Stimulated activated CD4-positive, alpha-beta T cell treated with anti-CD3 and anti-CD28 coated beads, Interleukin-12 subunit alpha, Interleukin-12 subunit beta, amount 100 ng/mL, for 4 hours (primary cell): ENCODE data around the gene RBFOX1.

Experiments
- DNase-seq: peaks from one replicate; pipeline ENCODE4 v3.0.0-alpha.2; 2020

Gene RBFOX1

DNA sequence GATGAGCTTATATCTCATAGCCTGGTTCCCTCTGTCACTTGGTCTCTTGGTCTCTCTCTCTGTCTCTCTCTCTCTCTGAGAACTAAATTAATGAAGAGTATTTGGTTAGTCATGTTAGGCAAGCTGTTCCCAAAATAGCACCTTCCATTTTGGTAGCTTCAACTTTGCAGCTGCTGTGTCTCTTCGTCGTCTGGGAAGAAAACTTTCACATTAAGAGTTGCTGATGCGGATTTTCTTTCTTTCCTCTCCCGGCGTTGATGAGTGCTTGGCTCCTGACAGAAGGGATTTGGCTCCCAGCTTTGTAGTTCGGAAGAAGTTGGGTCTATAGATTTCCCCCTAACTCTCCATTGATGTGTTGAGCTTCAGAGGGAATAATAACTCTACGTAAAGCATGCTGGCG lies at the start of gene RBFOX1:
TSS of gene RBFOX1 (plus strand) at position 235 of the 400 bp plus-strand sequence.
- no peak for DNase-seq

DNA sequence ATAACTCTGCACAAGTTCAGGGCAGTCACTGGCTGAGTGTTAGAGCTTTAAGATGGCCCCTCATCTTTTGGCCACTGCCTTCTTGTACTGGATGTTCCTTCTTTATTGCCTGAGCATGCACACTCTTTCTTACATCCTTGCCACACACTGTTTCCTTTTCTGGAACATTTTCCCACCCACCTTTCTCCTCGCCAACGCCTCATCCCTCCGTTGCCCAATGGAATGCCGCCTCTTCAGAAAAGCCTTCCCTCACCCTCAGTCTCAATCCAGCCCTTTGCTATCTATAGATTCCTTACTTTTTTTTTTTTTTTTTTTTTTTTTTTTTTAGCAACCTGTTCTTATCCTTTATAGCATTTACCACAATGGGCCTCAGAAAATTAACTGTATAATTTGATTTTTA lies 47.9 kb upstream of the RBFOX1 start:
- DNase-seq = no peak

DNA sequence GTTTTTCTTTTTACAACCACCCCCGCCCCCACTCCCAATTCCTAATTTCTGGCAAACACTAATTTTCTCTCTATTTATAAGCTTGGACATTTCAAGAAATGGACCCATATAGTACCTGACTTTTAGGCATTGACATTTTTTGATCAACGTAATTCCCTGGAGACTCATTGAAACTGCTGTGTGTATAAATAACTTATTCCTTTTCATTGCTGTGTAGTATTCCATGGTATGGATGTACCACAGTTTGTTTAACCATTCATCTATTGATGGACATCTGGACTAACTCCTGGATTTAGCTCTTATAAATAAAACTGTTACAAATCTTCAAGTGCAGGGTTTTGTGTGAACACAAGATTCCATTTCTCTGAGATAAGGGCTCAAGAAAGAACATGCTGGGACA lies 47.1 kb upstream of the RBFOX1 start:
- no peak for DNase-seq

DNA sequence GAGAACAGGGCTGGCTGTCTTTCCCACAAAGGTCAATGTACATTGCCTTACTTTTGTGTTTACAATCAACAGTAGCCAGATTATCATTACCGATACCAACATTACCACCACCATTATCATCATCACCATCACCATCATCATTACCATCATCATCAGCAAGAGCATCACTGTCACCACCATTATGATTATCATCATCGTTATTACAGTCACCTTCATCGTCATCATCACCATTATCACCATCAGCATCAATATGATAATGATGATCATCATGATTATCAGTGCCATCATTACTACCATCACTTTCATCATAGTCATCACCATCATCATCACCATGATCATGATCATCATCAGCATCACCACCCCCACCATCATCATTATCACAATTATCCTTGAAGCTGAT lies 43.3 kb upstream of the RBFOX1 start:
- no peak for DNase-seq

DNA sequence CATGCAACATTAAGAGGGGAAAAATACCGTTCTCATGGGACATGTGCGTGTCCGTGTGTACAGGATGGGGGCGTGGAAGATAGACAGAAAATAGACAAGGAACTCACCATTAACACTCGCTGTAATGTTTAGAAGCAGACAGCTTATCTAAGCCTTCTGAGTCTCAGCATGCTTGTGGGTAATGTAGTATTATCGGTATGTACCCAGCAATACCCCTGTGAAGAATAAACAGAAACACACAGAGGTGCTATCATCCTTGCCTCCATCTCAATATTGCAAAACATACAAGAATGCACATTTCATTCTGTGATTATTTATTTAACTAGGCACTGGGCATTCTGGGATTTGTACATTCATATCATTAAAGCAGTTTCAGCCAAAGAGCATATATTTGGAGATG lies 42.0 kb upstream of the RBFOX1 start:
- DNase-seq = no peak

DNA sequence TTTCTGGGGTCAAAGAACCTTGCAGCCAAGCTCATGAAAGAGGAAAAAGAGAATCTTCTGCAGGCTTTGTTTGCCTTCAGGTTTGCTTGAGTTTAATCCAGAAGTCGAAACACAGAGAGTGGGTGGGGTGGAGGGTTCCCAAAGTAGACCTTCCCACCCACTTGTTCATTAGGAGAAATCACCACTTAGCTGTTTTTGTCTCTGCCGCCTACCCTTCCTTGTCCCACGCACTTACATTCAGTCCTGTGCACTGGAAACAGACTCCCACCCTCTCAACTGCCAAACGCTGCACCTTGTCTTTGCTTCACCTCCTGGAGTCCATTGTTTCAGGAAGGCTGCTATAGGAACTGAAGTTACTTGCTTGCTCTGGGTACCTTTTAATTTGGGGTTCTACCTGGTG lies 38.6 kb upstream of the RBFOX1 start:
- DNase-seq = no peak

DNA sequence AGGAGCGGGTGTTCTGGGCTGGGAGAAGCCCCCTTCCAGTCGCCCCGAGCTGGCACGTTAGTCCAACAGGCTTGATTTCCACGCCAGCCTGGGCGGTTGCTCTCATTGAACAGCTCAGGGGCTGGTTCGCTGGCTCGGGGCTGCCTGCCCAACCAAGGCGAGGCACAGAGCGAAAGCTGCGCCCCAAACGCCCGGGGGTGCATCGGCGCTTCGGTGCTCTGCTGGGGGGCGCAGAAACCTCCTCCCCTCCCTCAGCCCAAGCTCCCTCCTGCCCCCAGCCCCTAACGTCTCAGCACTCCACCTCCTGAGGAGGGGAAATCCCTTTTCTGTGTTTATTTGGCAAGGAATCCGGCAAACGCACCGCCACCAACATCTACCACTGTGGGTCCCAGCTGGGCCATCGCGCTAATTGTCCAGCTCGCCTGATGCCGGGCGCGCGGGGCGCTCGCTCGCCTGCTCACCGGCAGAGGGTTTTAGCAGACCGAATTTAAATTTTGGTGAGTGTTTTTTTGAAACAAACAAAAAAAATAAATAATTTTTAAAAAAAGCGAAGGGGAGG lies 29.5 kb upstream of the RBFOX1 start:
- DNase-seq = no peak

DNA sequence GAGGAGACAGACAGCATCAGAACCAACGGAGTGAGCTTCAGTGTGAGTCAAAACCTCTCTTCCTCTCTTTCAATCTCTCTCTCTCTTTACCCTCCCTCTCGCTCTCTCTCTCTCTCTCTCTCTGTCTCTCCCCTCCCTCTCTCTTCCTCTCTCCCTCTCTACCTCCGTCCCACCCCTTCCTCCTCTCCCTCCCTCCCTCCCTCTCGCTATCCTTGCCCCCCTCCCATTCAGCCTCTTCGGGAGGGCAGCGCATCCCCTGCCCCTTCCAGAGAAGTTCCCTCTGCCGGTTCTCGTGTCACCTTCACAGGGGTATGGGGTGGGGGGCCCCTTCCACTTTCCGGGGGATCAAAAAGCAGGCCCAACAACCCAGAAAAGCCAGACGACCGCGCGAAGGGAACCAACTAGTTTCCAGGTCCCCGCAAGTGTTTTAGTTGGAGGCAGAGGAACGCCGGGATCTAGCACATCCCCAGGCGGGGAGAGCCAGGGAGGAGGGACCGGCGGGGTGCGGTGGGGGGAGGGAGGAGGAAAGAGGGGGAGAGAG lies 28.9 kb upstream of the RBFOX1 start:
- no peak for DNase-seq

DNA sequence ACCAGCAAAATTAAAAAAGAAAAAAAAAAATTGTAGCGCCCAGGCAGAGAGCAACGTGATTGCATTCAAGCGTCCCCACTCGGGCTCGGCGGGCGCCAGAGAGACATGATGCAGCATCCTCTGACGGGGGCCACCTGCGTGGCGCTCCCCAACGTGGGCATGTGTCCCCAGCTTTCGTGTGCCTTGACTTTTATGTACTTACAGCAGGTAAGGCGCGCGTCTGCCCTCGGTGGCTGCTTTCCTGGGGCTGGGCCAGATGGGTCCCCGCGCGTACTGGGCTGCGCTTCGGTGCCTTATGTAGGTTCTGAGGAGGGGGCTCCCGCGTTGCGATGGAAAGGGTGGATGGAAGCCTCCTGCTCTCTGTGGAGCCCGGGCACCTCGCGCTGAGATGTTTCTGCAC lies 28.4 kb upstream of the RBFOX1 start:
- DNase-seq = no peak

DNA sequence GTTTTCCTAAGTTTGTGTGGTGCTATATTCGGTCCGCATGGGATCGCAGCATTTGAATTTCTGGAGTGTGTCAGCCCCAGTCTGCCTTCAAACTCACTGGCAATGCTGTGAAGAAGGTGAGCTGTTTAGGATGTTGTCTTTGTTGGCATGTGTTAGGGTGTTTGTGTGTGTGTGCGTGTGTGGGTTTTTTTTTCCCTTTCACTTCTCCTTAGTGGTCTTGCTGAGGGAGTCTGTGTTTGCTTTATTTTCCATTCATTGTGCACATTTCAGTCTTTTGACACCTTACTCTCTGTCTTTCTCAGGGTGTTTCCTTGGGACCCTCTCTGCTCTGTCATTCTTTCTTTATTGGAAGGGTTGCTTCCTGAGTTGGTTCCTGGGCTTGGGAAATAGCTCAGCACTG lies 27.7 kb upstream of the RBFOX1 start:
- DNase-seq = no peak

DNA sequence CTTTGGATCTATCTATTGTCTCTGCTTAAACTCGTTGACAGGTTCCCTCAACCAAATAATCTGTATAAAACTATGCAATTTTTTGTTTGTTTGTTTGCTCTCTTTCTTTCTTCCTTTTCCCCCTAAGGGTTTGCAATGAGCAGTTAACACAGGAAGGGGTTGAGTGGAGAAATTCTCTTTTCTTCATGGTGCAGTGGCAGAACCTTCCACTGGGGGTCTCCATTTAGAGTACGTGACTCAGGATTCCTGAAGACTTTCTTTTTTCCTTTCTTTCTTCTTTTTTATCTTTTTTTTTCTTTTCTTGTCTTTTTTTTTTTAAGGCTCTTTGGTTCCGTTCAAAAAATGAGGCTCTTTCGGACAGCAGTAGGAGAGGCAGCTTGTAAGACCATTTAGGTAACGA lies 19.5 kb upstream of the RBFOX1 start:
- no peak for DNase-seq

DNA sequence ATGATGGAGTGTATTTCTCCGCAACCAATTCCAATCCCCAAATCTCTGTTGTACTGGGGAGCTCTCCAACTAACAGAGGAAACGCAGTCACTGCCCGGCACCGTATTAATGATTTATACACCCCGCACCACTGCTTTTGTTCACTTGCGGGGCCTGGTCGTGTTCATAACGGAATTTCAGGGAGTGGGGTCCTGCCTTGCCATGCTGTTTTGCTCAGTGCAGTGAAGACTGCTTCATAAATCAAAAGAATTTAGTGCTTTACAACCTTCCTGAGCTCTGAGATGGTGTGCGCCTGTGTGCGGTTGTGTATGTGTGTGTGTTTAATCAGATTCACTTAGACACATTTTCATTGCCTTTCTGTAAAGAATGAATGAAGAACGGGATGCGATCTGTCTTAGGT lies 18.5 kb upstream of the RBFOX1 start:
- no peak for DNase-seq

DNA sequence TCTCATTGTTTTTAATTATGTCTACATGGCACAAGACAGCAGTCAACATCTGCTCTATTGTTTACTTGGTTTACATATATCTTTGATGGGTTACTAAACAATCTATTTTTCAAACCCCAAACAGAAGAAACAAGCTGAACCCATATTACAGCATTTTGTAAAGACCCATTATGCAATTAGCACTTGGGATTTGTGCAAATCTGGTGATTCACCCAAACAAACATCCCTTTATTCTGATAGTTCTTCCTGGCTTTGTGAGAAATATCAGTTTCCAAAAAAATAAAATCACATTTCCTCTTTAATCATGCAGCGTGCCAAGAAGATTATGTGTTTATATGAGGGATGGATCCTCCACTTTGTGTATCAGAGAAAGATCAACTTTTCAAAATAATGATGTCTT lies 16.8 kb upstream of the RBFOX1 start:
- no peak for DNase-seq

DNA sequence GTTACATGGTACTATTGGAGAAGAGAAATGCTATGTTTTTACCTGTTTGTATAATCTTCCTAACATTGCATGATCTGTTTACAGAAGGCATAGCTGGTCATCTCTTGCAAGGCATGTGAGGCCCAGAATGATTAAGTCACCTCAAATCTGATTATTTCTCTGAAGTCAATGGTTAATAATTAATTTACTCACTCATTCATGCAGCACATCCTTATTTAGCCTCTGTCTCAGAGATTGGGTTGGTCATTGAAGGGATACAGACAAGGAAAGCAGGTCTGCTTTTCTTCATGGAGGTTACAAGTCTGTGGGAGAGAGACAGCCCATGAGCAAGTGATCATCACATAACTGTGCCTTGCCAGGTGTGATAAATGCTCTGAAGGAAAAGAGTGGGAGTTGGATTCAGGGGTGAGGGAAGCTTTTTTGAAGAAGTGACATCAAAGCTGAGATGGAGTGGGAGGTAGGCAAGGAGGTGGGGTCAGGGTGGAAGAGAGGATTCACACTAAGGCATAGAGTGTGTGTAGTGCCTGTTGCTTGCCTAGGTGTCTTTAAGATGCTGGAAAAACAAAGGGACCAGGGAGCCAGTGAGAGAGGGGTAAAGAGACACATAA lies 16.3 kb upstream of the RBFOX1 start:
- no peak for DNase-seq

DNA sequence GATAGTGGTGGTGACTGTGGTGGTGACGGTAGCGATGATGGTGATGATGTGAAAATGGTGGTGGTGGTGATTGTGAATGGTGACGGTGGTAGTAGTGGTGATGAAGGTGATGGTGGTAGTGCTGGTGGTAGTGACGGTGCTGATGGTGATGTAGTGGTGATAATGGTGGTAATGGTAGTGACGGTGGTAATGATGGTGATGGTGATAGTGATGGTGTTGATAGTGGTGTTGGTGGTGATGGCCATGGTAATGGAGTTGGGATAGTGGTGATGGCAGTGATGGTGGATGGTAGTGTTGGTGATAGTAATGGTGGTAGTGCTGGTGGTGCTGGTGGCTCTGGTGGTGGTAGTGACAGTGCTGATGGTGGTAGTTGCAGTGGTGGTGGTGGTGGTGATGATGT lies 14.7 kb upstream of the RBFOX1 start:
- no peak for DNase-seq

DNA sequence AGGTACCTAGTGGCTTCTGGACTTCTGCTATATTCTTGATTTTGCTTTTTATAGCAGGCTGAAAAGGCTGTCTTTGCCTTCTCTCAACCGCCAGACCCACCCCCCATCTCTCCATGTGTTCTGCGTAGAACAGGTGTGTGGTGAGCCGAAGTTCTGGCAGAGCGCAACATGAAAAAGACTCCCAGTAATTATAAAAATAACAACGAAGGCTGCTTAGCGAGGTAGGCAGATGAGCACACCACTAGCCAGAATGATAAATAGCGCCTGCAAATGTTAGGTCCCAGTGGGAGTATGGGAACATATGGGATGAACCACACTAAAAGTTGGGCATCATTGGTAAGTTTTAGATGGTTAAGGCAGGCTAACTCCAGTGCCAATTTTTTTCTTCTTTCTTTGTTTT lies 14.0 kb upstream of the RBFOX1 start:
- DNase-seq = no peak

DNA sequence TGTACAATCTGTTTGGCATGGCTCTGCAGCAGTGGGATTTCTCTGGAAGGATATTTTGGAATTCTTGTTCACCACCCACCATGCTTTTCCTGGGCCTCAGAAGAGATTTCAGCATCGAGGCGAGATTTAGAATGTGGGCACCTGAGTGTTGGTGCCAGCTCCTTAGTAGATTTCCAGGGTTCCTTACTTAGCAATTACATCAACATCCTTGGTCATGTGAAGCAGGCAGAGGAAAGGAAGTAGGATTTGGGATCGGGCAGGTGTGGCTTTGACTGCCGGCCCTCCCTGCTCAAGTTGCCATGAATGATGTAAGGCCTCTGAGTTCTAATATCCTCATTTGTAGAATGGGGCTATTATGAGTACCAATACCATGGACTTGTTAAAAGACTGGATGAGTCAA lies 13.1 kb upstream of the RBFOX1 start:
- no peak for DNase-seq

DNA sequence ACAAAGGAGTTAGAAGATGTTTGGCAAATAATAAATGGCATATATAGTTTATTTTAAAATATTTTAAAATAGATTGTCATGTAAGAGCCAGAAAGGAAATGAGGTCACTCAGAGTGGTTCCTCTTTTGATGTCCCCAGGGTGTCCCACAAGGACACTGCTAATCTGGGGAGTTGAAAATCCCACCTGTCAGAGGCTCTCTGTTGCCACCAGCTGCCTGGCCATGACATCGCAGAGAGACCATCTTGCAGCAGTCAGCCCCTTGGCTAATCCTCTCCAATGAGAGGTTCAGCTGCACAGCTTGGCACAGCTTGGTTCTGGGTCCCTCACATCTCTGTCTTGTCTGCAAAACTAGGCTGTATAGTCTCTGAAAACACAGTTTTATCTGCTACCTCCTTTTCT lies 11.0 kb upstream of the RBFOX1 start:
- no peak for DNase-seq

DNA sequence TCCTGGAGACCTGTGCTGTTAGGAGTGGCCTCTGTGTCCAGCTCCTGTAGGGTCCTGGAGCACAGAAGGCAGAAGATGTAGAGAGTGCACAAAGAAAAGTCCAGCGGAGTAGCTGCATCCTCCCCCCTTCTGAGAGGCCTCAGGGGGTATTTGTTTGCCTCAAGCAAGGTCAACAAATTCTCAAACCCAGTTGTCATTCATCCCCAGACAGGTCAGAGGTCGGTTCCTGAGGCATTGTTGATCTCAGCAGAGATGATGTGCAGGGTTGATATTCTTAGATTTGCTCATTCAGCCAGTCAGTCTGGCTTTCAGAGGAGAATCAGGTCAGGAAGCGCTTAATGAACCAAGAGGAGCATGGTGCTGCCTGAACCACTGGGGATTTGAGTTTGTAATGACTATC lies 8.3 kb upstream of the RBFOX1 start:
- no peak for DNase-seq

DNA sequence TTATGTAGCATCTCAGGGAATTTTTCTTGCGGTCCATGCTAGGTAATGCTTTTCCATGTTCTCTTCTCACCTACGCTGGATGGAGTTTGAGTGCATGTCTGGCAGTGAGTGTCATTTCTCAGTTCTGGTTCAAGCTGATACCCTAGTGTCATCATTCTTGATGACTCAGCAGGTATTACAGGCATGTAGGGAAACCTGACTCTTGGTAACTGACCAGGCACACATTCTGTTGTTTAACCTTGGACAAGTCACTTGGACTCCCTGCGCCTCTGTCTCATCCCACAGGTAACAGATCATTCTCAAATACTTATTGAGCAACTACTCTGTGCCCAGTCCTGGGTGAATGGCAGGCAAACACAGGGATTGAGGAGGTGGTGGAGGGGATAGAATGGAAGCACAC lies 6.8 kb upstream of the RBFOX1 start:
- DNase-seq = no peak

DNA sequence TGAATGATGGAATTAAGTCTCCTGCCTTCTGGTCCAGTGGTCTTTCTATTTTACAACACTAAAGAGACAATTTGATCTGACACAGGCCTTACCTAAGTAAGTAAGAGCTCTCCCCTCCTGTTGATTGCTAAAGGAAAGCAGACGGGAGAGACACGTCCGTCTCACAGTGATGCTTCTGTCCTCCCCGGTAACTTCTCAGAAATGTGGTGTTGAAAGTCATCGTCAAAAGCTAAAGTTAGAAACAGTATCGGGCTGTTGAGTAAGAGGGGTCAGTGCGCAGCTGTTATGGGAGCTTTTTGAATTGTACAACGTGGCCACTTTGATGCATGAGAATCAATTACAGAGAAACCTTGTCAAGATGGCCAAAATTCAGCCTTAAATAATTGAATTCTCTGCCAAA lies 1.9 kb upstream of the RBFOX1 start:
- DNase-seq = no peak

DNA sequence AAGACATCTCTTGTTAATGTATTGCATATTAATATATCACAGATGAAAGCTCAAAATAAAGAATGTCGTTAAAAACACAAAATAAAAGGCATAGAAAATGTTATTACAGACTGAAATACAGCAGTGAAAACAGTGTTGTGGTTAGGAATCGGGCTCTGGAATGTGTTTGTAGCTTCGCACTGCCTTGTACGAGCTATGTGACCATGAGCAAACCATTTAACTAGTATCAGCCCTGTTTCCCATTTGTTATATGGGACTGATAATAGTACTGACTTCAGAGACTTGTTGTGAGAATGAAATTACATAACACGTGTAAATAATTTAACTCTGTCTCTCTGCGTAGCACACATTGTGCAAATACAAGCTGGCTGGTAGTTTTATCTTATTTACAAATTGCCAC lies 648 bp upstream of the RBFOX1 start:
- DNase-seq = no peak

DNA sequence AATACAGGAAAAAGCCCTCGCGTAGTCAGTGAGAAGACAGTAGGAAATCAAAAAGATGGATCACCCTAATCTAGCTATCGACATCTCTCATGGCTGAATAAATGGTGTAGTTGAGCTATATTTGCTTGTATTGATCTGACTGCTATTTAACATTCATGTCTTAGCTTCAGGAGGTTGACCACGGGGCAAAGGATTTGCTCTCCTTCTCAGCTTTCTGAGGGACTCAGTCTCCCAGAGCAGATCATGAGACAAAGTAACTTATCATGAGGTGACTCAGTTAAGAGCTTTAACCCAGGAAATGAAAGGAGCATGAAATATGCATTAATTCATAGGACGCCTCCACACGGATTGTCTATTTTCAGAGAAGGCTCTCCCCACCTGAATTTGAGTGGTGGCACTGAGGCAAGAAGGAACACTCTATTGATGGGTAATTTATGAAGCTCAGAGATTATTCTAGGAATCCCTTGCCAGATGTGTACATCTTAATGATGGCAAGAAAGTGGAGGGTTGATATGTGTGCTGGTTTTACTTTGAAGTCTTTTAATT lies 608 bp downstream of the RBFOX1 start:
- no peak for DNase-seq

DNA sequence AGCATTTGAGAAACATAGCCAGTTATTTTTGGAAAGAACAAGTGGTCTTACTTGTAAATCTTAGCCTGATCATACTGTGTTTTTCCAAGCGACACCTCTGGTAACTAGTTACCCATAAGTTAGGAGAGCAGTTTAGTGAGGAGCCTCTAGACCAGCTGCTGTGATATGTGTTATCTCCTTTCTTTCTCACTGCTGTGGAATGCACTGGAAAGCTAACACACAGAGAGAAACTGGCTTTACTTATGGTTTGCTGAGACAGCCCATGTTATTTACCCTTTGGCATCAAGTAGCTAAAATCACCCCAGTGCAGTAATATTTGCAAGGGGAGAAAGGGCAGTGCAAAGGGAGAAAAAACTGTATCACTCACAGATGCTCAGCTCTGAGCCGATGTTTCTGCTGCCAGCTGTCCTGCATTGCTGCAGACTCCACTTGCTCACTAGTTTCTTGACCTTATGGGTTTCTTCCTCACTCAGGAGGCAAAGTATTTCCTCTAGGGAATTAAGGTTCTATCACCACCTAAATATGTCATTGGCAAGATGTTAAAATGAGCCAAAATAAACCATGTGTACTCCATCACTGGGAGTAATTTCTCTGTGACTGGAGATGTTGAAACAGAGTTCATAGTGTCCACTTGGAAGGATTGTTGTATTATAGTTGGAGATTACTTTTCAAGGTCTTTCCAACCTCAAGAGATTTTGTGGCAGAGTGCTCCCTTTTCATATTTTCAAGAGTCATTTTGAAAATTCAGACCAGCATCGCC lies 2.3 kb downstream of the RBFOX1 start:
- no peak for DNase-seq
